RWPE2 (cell line): ENCODE measurements around the gene HIPK2.

ENCODE experiments used
- ATAC-seq: fragments of 200-7000 bp; cut with Tn5 transposase; 3 replicates; pipeline ENCODE4 v1.9.1; 2021; ENCODE audit warnings: low read depth
- DNase-seq: peaks from one replicate; pipeline ENCODE4 v3.0.0-alpha.2; 2020; ENCODE audit warnings: low spot score
- H3K27ac ChIP-seq: fragments of 450-650 bp; 2 replicates; pipeline ENCODE4 v1.5.1; 2017; ENCODE audit warnings: mild to moderate bottlenecking; ENCODE audit not compliant: poor library complexity, severe bottlenecking
- H3K27me3 ChIP-seq: fragments of 250-450 bp; sonication (Bioruptor Pico); 2 replicates; pipeline ENCODE4 v1.5.1; 2021; ENCODE audit warnings: mild to moderate bottlenecking, moderate library complexity; ENCODE audit not compliant: insufficient read depth, poor library complexity, severe bottlenecking
- H3K36me3 ChIP-seq: fragments of 250-450 bp; sonication (Bioruptor Pico); 2 replicates; pipeline ENCODE4 v1.5.1; 2020; ENCODE audit warnings: low read depth, mild to moderate bottlenecking, moderate library complexity
- H3K4me1 ChIP-seq: fragments of 250-450 bp; sonication (Bioruptor Pico); 2 replicates; pipeline ENCODE4 v1.5.1; 2021; ENCODE audit warnings: mild to moderate bottlenecking, moderate library complexity; ENCODE audit not compliant: insufficient read depth, poor library complexity, severe bottlenecking
- H3K4me3 ChIP-seq: fragments of 250-450 bp; sonication (Bioruptor Pico); 2 replicates; pipeline ENCODE4 v1.5.1; 2021; ENCODE audit warnings: mild to moderate bottlenecking, moderate library complexity; ENCODE audit not compliant: severe bottlenecking
- H3K9me3 ChIP-seq: fragments of 250-450 bp; sonication (Bioruptor Pico); 2 replicates; pipeline ENCODE4 v1.5.1; 2021; ENCODE audit warnings: mild to moderate bottlenecking, moderate library complexity; ENCODE audit not compliant: severe bottlenecking
- TF ChIP-seq, protein P1 (sequence below): fragments of 450-650 bp; IDR thresholded peaks from one replicate; pipeline ENCODE4 v1.5.1; 2017; ENCODE audit warnings: mild to moderate bottlenecking, moderate library complexity; ENCODE audit not compliant: poor library complexity, severe bottlenecking

HIPK2 gene

GRCh38 chr7:139741239-139741638 lies 36.6 kb downstream of the HIPK2 start:
- no peaks in the 10 kb centered on the region for H3K27me3 ChIP-seq
- H3K4me3 ChIP-seq = no peak overlapping the region
- ATAC-seq (no peak), DNase-seq (no peak)
- 0 out of 2 replicates have a peak, but pooled peaks cover 4% of the 10 kb centered on the region for H3K36me3 ChIP-seq
- peak overlapping the region; percentile 69 for H3K27ac ChIP-seq
- TF ChIP-seq, protein P1, sequence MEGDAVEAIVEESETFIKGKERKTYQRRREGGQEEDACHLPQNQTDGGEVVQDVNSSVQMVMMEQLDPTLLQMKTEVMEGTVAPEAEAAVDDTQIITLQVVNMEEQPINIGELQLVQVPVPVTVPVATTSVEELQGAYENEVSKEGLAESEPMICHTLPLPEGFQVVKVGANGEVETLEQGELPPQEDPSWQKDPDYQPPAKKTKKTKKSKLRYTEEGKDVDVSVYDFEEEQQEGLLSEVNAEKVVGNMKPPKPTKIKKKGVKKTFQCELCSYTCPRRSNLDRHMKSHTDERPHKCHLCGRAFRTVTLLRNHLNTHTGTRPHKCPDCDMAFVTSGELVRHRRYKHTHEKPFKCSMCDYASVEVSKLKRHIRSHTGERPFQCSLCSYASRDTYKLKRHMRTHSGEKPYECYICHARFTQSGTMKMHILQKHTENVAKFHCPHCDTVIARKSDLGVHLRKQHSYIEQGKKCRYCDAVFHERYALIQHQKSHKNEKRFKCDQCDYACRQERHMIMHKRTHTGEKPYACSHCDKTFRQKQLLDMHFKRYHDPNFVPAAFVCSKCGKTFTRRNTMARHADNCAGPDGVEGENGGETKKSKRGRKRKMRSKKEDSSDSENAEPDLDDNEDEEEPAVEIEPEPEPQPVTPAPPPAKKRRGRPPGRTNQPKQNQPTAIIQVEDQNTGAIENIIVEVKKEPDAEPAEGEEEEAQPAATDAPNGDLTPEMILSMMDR = no peak
- no peaks in the 10 kb centered on the region for H3K9me3 ChIP-seq
- H3K4me1 ChIP-seq = peaks cover 52% of the 10 kb centered on the region

GRCh38 chr7:139739863-139740597 lies 37.8 kb downstream of the HIPK2 start:
- peaks cover 56% of the 10 kb centered on the region for H3K4me1 ChIP-seq
- no peak overlapping the region for H3K4me3 ChIP-seq
- ATAC-seq (peak; percentile 50), DNase-seq (no peak)
- H3K36me3 ChIP-seq = 0 out of 2 replicates have a peak, but pooled peaks cover 4% of the 10 kb centered on the region
- H3K9me3 ChIP-seq = no peaks in the 10 kb centered on the region
- no peaks in the 10 kb centered on the region for H3K27me3 ChIP-seq
- peak overlapping the region; percentile 69 for H3K27ac ChIP-seq
- TF ChIP-seq, protein P1 = no peak

- H3K27me3 ChIP-seq = no peaks in the 10 kb centered on the region
- H3K4me1 ChIP-seq = peaks cover 69% of the 10 kb centered on the region
- no peak for ATAC-seq
Measured at GRCh38 chr7:139738772-139739171, 39.0 kb downstream of the HIPK2 start.

DNA sequence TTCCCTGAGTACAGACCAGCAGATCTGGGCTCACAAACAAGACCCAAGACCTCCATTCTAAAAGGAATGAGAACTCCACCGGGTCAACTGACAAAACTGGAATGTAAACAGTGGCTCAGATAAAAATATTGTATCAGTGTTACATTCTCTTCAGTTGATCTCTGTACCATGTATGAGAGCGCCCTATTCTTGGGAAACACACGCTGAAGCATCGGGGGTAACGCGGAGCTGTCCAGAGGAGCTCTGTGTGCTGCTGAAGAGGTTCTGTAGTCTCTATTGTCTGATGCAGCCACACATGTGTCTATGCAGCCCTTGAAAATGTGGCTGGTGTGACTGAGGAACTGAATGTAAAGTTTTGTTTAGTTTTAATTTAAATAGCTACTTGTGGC lies 39.7 kb downstream of the HIPK2 start:
- Histone ChIP-seq H3K4me1 (peaks cover 75% of the 10 kb centered on the region), H3K27ac (peak overlapping the region; percentile 69), H3K9me3 (peaks cover under 1% of the 10 kb centered on the region), H3K27me3 (no peaks in the 10 kb centered on the region), H3K4me3 (no peak overlapping the region), H3K36me3 (0 out of 2 replicates have a peak, but pooled peaks cover 4% of the 10 kb centered on the region)
- no peak for DNase-seq
- TF ChIP-seq, protein P1 = no peak
- ATAC-seq = no peak

More at GRCh38 chr7:139738772-139739171, 39.0 kb downstream of the HIPK2 start:
- peak overlapping the region; percentile 69 for H3K27ac ChIP-seq
- TF ChIP-seq, protein P1 = no peak
- no peak overlapping the region for H3K4me3 ChIP-seq
- no peak for DNase-seq
- H3K36me3 ChIP-seq = 0 out of 2 replicates have a peak, but pooled peaks cover 4% of the 10 kb centered on the region
- H3K9me3 ChIP-seq = no peaks in the 10 kb centered on the region
